HG02885 (cell line): ENCODE results near the gene PWP1.
A peak's percentile ranks its signal among the peaks of the same experiment; 100 is the strongest.

Source experiments
- ATAC-seq: cut with Tn5 transposase; IDR thresholded peaks from one replicate; pipeline ENCODE4 v1.9.1; 2021; ENCODE audit warnings: mild to moderate bottlenecking; ENCODE audit not compliant: unreplicated experiment, poor library complexity

Gene PWP1

DNA sequence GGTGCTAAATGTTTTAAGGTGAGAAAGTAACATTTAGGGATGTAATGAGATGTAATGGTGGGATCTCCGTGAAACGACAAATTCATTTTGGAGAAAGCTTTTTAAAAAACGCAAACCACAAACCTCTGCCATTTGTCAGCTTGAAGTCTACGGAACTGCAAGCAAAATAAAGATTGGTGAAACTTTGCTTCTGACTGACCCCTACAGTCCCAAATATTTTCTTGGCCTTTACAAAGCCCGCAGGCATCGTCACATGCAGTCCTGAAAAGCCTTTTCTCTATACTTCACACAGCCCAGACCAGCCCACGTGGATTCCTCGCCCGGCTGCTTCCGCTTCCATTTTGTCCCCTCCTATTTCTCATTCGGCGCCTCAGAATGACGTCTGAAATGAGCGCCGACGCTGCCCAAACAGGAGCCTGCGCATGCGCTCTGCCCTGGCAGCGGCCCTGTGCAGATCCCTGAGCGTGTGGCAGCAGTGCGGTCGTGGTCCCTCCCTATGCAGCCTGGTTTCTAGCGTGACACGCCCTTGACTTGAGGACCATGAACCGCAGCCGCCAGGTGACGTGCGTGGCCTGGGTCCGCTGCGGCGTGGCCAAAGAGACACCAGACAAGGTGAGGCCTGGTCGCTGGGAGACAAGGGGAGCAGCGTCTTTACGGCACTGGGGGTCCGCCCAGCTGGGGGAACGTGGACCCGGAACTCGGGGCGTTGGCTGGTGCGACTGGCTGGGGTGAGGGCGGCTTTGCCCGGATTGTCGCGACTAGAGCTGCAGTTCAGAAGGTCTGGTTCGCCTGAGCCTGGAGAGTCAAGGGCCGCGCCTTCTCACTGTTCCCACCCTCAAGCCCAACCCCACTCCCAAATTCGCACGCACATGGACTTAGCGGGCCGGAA is at the start of gene PWP1:
PWP1 (plus strand) TSS at position 440 of the 889 bp plus-strand sequence; CDS start at position 541, 101 bp downstream.
- peak; percentile 91 for ATAC-seq

DNA sequence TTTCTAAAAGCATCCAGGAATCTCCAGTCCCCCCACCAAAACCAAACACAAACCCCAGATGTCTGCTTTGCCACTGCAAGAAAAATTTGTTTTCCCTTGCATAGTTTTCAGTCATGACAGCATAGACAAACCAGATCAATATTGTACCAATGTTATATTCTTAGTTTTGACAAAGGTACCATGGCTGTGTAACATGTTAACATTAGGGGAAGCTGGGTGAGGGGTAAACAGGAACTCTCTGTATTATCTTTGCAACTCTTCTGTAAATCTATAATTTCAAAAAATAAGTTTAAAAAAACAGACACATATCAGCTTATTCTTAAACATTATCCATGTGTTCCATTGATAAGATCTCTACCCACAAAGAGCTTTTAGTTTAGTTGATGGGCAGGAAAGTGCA is 44.4 kb upstream of the PWP1 start:
- ATAC-seq: no peak

DNA sequence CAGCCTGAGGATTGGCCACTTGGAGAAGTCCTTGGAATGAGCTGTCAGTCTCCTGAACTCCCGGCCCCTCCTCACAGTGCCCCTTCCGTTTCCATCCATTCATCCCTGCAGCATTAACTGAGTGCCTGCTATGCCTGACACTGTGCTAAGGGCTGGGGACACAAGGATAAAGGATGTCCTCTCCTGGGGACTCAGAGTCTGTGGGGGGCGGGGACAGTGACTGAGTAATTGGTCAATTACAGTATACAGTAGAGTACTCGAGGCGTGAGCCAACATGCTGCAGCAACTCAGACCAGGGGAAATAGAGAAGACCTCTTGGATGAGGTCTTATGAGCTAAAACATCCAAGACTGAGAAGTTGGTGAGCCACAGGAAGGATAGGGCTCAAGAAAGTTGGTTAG is 43.4 kb upstream of the PWP1 start:
- no peak for ATAC-seq

DNA sequence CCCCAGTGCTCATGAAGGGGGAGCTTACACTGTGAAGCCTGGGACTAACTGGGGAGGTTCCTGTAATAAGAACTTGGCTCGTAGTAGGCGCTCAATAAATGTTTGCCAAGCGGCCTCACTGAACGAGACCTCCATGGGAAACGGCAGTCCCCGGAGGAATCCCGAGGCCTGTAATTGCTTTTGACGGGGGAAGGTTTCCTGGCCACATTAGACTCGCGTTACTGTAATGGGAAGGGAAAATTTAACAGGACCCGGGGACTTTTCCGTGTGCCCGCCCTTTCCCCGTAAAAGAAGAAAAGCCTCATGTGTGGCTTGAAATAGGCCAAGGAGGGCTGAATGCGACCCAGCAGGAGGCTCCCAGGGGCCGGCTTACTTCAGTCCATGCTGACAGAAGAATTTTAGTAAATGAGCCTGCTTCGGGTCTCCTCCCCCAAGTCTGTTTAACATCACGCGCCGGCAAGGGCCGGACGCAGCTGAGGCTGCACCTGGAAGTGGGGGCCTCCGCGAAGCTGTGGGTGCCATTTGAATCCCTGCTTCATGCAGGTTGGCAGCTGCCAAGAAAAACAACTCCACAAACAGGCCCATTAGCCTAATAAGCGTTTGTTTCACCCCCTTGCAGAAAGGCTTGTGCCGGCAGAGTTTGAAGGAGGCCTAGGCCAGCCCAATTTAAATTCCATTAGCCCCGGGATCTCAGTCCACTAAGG is 39.8 kb upstream of the PWP1 start:
- no peak for ATAC-seq

DNA sequence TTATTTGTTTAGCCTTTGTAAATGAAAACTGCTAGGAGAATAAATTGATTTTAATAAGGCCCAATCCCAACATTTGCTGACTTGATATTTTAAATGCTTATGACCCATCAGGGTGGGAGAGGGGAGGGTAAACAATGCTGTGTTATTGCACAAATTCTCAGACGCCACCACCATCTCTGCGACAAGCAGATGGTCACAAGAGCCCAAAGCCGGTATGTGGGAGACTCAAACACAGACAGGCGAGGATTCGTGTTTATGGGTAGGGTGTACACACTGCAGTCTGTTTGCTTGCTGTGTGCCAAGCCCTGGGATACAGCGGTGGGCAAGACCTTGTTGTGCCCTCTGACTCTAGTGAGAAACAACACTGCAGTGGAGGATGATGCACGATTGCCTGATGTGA is 39.2 kb upstream of the PWP1 start:
- no peak for ATAC-seq

DNA sequence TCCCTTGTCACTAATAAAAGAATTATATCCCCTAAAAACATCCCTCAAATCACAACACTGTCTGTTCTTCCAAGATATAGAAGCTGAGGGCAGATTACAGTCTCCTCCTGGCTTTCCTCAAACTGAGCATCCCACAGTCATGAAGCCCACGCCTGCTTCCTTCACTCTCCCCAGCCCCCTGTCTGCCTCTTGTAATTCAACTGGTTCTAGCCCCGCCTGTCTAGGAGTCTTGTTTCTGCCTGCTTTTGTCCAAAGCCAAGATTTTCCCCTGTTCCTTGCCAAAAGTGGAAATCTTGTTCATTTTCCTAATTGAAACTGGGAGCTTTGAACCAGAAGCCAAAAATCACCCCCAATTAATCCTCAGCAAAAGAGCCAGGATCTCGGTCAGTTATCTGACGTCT is 35.9 kb upstream of the PWP1 start:
- no peak for ATAC-seq

DNA sequence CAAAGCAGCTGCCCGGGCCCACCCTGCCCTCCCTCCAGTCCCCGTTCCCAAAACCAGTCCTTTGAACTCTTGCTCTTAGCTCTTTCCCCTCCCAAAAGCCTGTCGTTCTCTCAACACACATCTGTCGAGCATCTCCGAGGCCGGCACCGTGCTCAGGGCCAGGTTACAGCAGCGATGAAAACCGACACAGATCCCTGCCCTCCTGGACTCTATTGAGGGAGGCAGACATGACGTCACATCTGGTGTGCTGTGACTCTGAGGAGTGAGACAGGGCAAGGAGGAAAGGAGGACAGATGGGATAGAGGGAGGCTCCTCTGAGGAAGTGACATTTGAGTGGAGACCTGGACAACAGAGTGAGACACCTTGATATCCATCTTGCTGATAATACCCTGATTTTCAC is 34.6 kb upstream of the PWP1 start:
- ATAC-seq: no peak

DNA sequence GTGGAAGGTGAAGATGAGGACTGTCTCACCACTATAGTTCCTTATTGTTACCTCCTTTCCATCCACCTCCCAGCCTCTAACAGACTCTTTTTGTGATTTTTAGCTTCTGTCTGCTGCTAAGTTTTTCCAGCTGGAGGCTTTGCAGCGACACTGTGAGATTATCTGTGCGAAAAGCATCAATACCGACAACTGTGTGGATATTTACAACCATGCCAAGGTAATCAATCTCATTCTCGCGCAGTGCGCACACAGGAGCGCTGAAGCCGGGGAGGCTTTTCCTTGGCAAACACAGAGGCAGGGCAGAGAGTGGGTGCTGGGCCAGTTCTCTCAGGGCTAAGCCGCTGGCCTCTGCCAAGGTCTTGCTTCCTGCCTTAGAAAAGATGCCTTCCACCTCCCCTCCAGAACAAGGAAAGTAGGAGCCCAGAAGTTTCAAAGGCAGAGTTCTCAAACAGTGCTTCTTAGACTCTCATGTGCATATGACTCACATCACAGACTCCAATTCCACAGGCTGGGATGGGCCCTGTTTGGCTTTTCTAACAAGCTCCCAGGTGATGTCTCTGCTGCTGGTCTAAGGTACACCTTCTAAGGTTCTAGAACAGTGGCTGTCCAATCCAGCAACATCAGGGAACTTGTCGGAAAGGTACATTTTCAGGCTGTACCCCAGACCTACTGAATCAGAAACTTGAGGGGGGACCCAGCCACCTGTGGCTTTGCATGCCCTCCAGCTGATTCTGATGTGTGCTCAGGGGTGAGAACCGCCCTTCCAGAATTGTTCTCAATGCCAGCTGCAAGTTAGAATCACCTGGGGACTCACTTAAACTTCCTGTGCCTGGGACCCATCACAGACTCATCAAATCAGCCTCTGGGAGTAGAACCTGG is 33.8 kb upstream of the PWP1 start:
- ATAC-seq: no peak

DNA sequence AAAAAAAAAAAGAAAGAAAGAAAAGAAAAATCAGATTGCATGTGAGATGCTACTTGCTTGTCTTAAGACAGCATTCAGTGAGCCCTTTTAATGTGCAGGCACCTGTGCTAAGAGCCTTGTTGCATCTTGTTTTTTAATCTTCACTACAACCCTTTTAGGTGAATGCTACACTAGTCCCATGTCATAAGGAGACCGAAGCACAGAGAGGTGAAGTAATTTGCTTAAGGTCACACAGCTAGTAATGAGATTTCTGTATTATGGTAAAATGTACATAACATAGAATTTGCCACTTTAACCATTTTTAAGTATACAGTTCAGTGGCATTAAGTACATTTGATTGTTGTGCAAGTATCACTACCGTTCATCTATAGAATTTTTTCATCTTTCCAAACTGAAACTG is 32.1 kb upstream of the PWP1 start:
- ATAC-seq: no peak

DNA sequence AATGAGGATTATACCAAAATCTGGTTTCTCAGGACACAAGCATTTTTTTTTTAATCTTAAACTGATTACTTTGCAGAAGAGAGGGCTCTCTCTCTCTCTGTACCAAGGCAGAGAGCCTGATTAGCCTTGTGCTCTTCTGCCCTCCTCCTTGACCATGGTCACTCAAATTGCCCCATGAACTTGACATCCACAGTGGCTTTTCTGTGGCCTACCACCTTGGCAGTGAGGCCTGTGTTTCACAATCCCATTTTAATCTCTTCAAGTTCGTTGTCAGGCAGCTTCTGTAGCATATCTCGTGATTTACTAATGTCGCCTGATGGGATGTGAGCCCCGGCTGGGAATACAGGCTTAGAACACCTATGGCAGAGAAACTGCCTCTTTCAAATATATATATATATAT is 30.7 kb upstream of the PWP1 start:
- ATAC-seq: no peak

DNA sequence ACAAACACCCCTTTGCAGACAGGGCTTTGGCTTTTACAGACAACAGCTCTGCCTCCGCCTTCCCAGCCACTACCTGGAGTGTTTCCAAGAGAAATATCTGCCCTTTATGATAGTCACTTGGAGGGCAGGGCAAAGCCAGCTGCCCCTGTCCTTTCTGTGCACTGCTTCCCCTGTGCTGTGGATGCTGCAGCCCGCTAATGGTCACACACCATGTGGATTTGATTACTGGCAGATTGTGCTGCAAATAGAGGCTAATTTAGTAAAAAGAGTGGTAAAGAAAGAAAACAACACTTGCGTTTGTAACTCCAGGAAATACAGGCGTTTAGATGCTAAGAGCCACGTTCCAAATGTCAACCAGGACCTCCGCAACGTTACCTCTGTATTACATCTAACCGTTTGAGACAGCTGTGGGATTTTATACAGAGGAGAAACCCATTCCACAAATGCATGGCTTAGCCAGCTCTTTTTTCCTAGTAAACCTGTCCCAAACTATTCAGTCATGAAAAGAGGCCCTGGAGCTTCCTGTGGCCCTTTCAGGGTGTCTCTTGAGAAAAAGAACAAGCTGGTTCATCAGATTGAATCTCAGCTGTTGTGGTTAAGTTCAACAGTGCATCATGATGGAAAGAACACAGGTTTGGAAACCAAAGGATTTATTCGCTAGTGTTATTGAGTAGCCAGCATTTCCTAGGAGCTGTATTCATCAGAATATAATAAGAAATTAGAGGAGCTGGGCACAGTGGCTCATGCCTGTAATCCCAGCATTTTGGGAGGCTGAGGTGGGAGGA is 30.1 kb upstream of the PWP1 start:
- ATAC-seq: no peak

DNA sequence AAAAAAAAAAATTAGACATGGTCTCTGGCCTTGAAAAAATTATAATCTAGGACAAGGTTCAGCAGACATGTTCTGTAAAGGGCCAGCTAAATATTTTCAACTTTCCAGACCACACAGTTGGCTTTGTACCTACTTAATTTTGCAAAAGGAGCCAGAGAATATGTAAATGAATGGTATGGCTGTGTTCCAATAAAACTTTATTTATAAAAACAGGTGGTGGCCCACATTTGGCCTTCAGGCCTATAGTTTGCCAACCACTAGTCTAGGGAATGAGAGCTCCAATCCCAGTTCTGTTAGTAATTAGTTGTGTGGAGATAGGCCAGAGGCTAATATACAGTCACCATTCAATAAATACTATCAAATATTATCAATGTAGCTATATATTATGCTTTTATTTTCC is 29.3 kb upstream of the PWP1 start:
- ATAC-seq: no peak

DNA sequence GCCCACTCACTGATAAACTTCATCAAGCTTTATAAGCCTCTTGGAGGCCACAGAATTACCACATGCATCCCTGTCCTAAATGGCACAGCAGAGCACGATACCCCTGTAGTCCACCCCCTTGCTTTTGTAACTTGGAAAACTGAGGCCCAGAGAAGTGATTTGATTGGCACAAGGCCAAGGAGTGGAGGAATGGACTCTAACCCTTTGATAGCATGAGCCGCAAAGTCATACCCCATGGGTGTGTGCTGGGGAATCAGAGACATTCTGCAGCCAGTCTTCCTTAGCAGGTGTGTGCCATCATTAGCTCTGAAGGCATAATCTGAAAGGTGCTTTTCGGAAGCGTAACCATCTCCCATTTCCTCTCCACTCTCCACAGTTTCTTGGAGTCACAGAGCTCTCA is 28.5 kb upstream of the PWP1 start:
- no peak for ATAC-seq

DNA sequence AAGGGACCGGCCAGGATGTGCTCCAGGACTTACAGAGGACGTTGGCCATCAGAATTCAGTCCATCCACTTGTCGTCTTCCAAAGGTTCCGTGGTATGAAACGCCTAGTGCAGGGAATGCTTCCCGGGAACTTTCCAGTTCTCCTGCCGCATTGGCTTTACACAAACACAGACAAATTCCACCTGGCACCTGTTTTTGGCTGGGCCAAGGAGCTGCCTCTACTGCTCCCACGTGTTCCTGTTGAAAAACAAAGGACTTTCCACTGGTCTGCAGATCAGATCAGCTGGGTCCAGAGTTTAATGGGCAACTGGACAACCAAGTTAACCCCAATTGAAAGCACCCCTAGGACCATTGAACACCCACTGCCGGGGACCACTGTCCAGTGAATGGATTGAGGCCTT is 28.0 kb upstream of the PWP1 start:
- ATAC-seq: no peak

DNA sequence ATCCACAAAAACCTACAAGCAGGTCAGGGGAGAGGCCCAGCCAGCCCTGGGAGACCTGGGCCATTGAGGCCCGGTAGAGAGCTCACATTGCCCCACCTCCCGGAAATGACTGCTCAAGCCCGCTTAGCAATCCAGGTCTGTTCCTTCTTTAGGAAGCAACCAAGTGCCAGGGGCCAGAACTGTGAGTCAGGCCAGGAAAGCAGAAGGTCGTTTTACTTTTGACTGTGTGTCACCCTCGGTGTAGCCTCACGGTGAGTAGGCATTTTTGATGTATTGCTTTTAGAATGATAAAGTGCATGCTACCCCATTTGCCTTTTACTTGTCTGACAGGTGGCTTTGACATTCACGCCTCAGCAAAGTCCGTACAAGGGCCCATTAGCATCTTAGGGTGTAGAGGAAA is 25.4 kb upstream of the PWP1 start:
- no peak for ATAC-seq

DNA sequence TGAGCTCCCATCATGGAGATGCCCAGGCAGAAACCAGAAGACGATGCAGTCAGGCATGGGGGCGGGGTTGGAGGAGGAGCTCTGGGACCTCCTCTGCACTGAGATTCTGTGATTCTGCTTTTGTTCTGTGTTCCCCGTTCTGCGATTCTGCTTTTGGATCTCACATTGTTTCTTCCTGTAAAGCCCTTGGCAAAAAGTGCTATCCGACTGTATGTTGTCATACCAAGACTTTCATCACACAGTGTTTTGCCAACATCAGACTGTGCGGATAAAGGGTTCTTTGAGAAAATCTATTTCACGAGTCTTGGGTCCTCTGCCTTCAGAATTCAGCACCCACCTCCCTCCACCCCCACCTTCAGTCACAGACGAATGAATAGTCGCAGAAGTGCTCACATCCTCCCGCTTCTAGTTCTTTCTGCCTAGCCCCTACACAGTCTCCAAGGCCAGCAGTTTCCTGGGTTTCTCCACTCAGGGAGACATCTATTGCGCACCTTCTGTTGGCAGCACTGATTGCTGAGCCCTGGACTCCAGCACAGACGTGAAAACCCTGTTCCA is 24.7 kb upstream of the PWP1 start:
- ATAC-seq: no peak

DNA sequence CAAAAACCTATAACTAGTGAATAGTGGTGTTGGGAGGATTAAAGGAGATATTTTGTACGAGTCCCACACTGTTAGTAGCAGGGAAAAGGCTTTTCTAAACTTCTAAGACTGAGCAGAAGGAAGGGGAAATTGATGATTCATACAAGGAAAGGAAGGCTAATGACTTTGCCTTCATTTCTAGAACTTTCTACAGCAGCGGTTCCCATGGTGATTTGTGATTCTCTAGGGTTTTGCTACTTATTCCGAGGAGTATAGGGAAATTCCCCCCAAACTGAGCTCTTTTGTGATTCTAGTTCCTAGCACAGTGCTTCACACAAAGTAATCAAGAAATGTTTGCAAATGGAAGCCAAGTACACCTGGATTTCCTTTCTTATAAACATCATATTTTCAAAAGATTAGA is 23.8 kb upstream of the PWP1 start:
- no peak for ATAC-seq

DNA sequence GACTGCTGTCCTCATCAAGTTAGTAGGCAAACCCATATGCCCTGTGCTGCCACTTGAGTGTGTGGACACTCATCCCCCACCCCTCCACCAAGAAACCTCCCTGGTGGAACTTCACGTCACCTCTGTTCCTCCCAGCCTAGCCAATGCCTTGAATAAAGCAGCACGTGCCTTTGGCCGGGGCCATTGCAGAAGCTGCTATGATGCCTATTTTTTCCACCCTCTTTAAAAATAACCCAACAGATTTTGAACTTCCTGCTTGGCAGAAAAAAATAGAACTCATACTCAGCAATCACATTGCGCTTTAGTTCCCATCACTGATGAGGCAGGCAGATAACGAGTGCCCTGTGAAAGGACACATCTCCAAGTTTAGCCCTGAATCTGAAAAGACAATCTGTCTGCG is 23.1 kb upstream of the PWP1 start:
- ATAC-seq: no peak

DNA sequence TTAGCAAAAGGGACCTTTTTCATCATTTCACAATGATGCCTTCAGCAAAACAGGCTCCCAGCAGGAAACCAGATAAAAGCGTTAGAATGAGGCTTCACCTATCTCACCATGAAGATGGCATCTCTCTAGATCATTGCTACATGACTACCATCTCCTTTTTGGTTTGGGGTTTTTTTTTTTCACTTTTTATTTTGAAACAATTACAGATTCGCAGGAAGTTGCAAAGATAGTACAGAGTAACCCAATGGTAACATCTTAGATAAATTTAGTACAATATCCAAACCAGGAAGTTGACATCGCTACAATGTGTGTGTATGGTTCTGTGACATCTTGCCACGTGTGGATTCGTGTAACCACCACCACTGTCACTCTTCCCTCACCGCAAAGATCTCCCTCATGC is 22.3 kb upstream of the PWP1 start:
- ATAC-seq: no peak

DNA sequence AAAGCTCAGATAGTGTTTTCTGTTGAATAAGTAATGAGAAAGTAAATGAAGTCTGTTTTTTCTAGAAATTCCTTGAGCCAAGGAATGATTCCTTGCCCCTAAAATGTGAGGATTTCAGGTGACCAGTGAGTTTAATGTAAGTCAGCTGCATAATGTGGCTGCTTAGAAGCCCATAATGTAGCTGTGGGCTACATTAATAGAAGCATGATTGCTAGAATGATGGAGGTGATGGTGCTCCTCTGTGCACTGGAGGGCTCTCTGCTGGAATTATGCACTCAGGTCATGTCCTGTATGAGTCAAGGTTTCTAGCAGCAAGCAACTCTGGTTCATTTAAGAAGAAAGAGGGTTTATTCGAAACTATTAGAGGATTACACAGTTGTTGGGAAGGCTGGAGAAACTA is 19.6 kb upstream of the PWP1 start:
- no peak for ATAC-seq
